GM19025 (cell line): Measurements from ENCODE around the gene RNF14.
"Not testable (repeated sequence)": the region's sequence is repeated elsewhere in the genome, so short reads cannot be mapped to it uniquely, and the experiment has no call there.

Source experiments
- ATAC-seq: cut with Tn5 transposase; IDR thresholded peaks from one replicate; pipeline ENCODE4 v1.9.1; 2021; ENCODE audit warnings: mild to moderate bottlenecking, low read depth, moderate library complexity; ENCODE audit not compliant: unreplicated experiment

The RNF14 gene, protein sequence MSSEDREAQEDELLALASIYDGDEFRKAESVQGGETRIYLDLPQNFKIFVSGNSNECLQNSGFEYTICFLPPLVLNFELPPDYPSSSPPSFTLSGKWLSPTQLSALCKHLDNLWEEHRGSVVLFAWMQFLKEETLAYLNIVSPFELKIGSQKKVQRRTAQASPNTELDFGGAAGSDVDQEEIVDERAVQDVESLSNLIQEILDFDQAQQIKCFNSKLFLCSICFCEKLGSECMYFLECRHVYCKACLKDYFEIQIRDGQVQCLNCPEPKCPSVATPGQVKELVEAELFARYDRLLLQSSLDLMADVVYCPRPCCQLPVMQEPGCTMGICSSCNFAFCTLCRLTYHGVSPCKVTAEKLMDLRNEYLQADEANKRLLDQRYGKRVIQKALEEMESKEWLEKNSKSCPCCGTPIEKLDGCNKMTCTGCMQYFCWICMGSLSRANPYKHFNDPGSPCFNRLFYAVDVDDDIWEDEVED

DNA sequence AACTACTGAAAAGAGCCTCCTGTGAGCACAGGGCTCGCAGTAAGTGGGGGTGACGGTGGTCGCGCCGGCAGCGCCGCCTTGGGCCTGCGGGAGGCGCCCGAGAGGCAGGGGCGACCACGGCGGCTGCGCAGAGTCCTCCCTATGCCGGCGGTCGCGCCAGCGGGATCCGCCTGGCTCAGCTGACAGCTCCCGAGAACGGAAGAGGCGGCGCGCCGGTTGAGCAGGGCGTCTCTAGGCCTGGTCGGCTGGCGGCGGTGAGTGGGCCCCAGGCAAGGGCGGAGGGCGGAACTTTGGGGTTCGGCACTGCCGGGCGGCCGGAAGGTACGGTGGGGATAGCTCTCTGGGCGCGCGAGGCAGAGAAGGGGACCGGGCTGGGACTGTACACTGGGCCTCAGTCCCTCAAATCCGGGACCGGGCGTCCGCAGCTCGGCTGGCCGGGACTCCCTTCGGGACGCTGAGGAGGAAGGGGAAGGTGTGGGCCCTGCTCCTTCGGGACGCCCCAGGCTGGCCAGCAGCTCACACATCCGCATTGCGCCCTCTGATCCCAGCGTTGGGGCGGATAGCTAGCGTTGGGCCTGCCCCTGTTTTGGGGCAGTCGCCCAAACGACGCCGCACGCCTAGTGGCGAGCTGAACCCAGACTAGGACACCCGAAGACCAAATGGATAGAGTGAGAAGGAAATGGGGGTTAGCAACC lies at the start of gene RNF14:
TSS of gene RNF14 (plus strand) at position 192 of the 695 bp plus-strand sequence. CDS start 4,484 bp downstream, outside the sequence.
- ATAC-seq = peak; percentile 91

DNA sequence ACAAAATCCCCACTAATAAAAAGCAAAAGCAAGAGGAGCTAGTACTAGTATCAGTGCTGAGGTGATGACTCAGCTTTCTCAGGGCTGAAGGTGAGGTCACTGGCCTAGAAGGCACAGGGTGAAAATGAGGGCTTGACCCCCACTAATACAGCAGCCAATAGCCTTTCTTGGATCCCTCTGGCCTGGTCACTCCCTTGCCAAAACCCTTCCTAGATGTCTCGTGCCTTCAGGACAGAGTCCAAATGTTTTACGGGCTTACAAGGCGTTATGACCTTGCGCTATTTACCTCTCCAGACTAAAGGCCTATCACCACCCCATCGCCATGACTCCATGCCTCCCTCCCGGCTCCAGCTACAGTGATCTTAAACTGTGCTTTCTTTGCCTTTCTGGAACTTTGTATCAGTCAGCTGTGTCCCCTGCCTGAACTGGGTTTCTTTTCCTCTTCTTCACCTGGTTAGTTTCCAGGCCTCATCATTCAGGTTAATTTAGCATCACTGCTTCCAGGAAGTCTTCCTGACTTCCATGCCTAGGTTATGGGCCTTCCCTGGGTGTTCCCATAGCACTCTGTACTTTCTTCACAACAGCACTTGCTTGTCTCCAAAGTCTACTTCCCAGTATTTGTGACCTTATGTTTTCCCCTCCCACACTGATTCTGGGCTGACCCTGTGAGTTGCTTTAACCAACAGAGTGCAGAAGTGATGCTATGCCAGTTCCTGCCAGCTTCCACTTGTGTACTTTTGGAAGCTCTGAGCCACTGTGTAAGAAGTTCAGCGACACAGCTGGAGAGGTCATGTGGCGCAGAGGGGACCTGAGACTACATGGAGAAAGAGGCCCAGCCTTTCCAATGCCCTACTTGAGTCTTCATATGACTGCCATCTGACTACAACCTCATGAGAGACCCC lies 49.4 kb upstream of the RNF14 start:
- ATAC-seq = no peak

DNA sequence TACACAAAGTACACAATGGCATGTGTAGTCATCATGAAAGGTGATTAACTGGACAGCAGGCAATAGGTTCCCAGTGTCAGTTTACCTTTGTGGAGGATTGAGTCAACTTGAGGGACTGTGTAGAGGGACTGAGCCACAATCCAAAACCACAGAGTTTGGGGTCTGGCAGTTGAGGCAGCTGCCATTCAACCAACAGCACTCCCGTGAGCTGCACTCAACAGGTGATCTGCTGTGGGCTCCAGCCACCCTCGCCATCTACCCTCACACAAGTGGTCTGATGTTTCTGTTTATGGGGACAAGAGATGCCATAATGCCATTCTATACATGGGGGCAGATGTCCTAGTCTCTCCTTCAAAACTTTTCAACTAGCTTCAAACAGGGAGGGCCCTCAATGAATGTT lies 48.1 kb upstream of the RNF14 start:
- ATAC-seq = no peak

DNA sequence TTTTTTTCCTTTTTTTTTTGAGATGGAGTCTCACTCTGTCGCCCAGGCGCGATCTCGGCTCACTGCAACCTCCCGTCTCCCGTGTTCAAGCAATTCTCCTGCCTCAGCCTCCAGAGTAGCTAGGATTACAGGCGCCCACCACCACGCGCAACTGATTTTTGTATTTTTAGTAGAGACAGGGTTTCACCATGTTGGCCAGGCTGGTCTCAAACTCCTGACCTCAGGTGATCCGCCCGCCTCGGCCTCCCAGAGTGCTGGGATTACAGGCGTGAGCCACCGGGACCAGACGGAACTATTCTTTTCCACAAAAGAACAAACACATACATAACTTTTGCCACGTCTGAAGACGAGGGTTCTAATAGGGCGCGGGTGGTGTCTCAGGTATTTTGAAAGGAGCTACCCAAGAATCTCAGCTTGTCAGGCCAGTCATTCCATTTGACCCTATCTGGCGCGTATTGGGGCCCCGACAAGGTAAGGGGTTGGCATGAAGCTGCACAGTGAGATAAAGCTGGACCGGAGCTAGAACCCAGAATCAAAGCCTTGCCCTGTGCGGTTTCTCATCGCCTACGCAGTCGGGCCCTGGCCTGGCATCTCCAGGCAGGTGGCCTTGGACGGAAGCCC lies 46.0 kb upstream of the RNF14 start:
- not testable (repeated sequence) for ATAC-seq

DNA sequence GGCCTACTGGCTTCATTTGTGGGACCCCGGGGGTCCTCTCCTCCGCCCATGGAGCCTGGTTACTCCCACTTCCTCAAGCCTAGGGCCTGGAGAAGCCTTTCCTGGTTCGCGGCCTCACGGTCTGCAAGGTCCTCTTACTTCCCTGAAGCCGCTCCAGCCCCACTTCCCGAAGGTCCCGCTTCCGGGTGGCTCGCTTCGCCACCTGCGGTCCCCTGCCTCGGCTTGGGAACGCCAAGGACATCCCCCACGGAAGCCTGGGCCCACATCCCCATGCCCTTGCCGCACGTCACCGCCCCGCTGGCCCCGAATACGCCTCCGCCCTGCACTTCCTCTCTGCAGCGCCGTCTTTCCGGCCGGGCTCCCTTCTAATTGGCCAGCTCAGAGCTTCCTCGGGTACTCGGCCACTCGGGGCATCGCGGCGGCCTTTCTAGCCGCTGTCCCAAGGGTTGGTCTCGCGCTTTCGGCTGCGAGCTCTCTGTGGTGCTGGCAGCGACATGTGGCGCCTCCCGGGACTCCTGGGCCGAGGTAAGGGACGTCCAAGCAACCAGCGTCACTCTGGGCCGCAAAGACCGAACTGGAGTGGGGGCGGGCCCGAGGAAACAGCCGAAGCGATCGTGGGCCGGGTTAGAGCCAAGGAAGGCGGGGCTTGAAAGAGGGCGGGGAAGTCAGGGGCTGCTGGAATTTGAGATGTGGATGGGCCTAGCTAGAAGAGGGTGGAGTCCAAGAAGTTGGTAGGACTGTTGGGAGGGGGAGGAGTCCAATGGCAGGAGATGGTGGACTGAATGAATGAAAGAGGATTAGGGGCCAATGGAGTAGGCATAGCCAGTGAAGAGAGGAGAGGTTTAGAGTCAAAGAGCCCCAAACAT lies 45.2 kb upstream of the RNF14 start, which contains the start of gene DELE1:
TSS of gene DELE1 (plus strand) at position 424 of the 866 bp plus-strand sequence. CDS start at position 495, 71 bp downstream.
- peak; percentile 97 for ATAC-seq

DNA sequence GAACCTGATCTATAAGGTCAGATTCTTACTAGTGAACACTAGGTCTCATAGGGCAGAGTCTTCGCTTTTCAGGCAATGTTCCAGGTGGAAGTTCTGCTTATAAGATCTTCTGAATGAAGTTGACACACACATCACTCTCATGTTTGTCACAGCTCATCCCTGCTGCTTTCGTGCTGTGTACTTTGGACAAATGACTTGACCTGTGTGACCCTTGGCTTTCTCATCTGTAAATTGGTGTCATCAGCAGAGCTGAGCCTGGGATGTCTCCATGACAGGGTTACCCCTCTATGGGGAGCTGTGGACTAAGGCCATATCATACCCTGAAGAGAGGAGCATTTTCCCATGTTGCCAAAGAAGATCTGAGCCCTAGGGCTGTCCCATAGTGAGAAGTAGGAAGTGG lies 42.5 kb upstream of the RNF14 start:
- no peak for ATAC-seq

DNA sequence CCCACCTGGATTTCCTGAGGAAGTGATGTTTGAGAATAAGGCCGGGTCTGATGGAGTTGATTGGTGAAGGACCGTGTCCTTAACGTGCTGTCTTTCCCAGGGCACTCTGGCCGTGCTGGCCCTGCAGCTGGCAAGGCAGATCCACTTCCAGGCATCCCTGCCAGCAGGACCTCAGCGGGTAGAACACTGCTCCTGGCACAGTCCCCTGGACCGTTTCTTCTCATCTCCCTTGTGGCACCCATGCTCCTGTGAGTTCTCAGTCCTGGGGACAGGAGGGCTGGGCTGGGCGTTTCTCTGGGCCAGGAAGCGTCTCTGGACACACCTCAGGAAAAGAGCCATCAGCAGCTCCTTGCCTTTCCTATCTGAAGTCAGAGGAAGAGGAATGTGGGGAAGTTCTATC lies 40.9 kb upstream of the RNF14 start:
- ATAC-seq = no peak

DNA sequence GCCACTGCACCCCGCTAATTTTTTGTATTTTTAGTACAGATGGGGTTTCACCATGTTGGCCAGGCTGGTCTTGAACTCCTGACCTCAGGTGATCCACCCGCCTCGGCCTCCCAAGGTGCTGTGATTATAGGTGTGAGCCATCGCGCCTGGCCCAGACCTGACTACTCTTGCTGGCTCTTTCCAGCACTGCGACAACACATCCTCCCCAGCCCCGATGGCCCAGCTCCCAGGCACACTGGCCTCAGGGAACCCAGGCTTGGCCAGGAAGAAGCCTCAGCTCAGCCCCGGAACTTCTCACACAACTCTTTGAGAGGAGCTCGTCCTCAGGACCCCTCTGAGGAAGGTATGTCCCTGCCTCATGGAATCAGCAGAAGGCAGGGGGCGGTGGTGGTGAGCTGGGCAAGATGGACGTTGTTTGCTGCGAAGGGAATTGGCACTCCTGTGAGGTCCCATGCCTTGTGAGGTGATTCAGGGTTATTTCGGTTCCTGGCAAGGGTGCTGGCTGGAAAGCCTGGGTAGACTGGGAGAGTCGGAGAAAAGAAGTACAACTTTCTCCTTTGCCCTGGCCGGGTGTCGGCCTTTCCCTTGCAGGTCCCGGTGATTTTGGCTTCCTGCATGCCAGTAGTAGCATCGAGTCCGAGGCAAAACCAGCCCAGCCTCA lies 39.4 kb upstream of the RNF14 start:
- ATAC-seq = no peak

DNA sequence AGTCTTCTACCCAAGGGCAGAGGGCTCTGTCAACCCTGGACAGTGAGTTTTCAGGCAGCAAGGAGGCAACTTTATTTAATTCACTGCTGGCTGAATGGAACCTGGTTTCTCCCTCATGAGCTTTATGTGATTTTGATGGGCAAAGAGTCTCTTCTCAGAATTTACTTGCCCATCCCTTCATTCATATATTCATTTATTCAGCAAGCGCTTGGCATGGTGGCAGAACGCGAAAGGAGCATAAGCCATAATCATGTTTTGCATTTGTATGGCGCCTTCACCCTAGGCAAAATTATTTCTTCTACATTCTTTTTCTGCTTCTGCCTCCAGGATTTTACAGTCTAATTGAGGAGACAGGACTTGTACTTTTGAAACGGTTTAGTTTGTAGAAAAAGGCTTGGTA lies 37.2 kb upstream of the RNF14 start:
- ATAC-seq = no peak

DNA sequence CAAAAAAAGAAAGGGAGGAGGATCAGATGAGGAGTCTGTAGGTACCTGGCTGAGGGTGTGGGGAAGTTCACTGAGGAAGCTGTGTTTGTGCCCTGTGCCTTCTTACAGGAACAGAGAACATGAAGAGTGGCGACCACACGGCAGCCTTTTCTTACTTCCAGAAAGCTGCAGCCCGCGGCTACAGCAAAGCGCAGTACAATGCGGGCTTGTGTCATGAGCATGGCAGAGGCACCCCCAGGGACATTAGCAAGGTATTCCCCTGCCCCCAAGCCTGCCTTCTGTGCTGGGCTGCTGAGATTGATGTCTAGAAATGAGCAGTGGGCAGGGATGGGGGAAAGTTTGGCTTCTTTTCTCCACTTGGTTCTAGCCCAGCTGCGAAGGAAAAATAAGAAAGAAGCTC lies 35.8 kb upstream of the RNF14 start:
- no peak for ATAC-seq

DNA sequence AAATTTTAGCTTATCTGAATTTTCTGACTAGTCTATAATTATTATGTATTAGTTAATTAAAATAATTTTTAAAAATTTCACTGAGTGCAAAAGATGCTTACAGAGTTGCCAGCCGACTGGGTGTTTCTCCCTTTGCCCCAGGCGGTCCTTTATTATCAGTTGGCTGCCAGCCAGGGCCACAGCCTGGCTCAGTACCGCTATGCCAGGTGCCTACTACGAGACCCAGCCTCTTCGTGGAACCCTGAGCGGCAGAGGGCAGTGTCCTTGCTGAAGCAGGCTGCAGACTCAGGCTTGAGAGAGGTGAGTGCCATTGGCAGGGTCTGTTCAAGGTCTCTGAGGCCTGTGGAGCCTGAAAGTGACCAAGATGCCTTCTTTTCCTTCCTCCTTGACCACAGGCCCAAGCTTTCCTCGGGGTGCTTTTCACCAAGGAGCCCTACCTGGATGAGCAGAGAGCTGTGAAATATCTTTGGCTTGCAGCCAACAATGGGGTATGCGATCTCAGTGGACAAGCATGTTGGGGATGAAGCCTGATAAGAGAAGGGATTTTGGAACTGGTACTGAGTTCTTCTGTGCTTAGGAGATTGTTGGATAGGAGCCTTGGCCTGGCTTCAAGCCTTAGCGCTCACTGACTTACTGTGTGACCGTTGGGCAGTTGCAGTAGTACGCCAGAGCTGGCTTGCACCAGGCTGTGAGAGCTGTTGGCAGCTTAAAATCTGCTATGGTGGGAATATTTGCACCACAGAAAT lies 34.6 kb upstream of the RNF14 start:
- no peak for ATAC-seq

DNA sequence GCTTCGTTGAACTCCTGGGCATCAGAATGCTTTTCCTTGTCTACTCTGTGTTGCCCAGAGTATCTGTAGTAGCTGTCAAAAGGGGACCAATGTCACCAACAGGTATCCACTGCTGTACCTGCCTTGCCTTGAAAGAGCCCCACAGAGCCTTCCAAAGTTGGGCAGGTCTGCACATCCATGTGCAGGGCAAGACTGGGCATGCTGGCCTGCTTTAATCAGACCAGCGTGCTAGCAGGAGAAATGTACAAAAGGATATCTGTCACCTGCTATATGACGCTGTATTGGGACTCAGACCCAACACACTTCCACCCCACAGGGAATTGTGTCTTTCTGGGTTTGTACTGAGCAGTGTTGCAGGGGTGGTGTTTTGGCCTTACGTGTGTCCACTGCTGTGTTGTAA lies 33.4 kb upstream of the RNF14 start:
- no peak for ATAC-seq

DNA sequence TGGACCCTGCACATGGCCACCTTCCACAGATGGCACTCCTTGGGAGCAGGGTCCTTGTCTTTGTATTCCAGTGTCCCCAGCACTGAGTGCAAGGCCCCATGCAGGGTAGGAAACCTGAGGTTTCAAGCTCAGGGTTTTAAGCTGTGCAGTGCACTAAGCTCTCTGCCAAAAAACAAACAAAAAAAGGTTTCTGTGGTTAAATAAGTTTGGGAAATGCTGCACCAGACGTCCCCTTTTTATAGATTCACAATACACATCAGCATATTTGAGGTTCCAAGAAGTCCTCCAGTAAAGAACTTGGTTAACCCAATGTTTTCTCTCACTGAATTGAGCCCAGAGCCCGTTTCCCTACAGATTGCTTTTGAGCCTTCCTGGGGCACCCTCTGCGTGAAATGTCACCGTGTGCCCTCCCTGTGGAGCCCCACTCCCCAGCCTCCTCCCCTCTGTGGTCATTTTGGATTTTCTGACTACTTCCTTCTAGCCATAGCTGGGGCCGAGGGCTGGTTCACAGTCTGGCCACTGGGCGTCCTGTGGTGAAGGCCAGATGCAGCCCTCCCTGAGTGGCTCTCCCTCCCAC lies 28.1 kb upstream of the RNF14 start:
- ATAC-seq = no peak

DNA sequence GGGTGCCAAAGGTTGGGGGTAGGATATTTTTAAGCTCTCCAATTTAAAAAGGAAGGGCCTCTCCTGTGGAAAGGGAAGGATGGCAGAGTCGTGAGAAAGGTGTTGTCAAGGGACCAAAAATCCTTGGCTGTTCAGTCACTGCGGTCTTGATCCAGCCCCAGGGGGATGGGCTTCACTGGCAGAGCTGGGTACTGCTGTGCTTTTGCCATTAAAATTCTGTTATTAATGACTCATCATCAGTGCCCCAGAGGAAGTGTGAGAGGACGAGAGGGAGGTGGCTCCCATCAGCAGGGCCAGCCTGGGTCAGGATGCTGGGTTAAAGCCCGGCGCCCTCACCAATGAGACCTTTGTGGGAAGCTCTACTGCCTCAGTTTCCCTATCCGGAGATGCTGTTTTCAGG lies 27.6 kb upstream of the RNF14 start:
- no peak for ATAC-seq

DNA sequence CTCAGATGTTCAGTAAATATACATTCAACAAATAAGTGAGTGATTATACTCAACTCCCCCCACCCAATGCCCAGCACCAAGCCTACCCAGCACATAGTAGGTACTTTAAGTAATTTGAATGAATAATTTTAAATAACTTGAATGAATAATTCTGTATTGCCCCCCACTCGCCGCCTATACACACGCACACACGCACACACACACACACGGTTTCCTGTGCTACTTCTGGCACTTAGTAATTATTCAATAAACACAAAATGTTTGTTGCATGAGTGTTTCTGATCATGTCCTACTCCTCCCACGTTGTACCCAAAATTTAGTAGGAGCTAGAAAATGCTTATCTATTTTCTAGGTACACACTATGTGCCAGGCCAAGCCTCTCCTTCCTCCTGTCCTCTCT lies 27.1 kb upstream of the RNF14 start:
- ATAC-seq = no peak

DNA sequence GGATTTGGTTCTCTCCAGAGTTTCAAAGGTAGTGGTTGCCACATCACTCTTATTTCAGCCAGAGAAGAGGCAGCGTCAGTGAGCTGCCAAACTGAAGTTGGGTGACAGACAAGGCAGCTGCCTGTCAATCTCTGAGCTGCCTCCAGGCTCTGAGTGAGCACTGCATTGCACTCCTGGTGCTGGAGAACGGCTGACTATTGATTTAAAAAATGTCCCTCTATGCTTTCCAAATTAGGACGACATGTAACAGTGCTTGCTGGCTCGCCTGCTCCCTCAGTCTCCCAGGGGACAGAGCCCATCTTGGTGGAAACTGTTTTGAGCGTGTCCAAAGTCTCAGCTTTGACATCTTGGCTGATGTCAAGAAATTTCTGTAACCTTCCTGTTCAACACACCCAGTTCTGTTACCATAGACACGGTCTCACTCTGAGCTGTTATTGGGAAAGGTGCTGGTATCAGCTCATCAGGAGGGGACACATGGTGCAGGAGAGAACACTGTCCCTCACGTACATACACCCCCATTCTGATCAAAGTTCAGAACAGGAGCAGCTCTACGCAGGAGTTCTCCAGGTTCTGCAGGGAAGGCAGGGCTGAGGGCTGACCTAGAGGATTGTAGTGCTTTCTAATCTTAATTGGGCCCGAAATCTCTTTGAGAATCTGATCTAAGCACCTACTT lies 26.6 kb upstream of the RNF14 start:
- no peak for ATAC-seq

DNA sequence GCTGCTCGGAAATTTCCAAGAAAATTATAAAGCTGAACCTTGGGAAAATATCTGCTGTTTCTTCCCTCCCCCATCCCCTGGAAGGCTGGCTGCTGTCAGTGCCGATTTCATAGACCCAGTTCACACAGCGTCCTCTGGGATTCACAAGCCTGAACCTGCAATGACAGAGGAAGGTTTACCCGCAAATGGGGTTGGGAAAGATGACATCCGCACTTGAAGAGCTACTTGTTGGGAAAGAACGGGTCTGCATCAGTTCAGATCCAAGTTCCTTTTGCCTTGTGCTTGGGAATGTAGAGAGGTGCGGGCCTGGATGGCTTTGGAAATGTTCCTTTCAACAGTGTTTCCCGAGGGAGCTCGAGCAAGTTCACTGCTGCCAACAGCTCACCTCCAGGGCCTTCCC lies 24.8 kb upstream of the RNF14 start:
- ATAC-seq = no peak
